ENCODE data around the gene ADCY7.

DNA sequence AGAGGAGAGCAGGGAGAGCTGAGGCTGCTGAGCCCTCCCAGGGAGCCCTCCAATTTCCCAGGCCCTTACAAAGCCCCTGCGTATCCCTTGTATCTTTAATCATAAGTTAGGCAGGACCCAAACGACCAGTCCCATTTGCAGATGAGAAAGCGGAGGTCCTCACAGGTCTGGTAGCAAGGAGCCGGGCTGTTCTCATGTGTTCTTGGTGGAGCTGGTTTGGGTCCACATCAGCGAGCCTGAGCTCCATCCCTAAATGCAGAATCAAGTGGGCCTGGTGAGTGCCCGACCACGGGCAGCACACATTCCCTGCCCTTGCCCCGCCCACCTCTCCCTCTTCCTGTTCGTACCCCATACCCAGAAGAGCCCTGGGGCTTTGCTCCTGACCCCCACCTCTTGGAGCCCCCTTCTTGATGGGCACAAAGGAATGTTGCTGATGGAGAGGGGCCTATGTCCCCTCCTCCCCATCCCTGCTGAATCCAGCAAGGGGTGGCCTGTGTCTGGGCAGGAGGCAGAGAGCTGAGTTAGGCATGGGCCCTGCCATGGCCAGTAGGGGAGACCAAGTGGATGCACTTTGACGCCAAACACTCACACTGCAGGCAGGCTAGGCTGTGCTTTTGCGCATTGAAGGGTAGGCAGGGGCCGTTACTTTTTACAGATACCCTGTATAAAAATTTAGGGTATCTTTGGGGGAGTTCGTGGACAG, 18.3 kb upstream of the ADCY7 start:
- no peak for TF ChIP-seq CTCF (IDR thresholded peaks at IDR 0.05; ENCODE audit: low read length)
- TF ChIP-seq EZH2 (optimal IDR thresholded peaks at IDR 0.05; ENCODE audit: low read depth, low read length) = no peak

All from MM.1S (cell line).